Body of pancreas (tissue), 4 donors: ENCODE measurements around the gene HOXC10.

Experiments
- POLR2A ChIP-seq, 3 donors: fragments of 450-650 bp; IDR thresholded peaks; one replicate each; pipeline ENCODE4 v1.6.1; 2016; ENCODE audit warnings: antibody characterized with exemption in 3 of 3, mild to moderate bottlenecking in 2 of 3
- TF ChIP-seq, protein P1 (sequence below), 7 experiments: fragments of 450-650 bp in 4 of 7; fragments of 200-600 bp in 3 of 7; sonication (generic) in 3 of 7; IDR thresholded peaks; one replicate each; pipeline ENCODE4 v1.5.1; 2016 to 2019; ENCODE audit warnings: antibody characterized with exemption in 7 of 7

DNA sequence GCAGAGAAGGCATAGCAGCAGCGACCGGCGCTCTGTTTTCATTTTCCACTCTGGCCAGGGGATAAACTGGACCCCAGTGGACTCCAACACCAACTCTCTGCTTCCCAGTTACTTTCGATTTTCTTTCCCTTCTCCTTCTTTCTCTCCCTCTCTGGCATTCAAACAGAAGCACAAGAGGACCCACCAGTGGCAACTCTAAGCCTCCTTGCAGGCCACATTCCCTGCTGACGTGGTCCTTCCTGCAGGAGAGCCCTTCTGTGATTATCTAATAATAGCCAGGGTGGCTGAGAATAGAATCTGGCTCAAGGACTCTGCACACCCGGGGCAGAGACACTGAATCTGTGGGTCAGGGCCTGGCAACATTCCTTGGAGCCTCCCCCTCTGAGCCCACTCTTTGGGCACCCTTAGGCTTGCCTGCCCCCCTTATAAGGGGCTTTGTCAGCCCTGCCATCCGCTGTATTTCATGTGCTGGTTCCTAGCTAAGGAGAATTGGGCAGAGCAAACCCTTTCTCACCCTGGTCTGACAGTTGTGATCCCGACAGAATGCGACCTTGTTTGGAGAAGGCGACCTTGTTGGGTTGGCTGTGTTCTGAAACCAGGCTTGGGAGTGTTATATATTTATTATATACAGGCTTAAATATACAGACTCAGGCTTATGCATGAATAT lies 35.1 kb downstream of the HOXC10 start:
- TF ChIP-seq, protein P1, sequence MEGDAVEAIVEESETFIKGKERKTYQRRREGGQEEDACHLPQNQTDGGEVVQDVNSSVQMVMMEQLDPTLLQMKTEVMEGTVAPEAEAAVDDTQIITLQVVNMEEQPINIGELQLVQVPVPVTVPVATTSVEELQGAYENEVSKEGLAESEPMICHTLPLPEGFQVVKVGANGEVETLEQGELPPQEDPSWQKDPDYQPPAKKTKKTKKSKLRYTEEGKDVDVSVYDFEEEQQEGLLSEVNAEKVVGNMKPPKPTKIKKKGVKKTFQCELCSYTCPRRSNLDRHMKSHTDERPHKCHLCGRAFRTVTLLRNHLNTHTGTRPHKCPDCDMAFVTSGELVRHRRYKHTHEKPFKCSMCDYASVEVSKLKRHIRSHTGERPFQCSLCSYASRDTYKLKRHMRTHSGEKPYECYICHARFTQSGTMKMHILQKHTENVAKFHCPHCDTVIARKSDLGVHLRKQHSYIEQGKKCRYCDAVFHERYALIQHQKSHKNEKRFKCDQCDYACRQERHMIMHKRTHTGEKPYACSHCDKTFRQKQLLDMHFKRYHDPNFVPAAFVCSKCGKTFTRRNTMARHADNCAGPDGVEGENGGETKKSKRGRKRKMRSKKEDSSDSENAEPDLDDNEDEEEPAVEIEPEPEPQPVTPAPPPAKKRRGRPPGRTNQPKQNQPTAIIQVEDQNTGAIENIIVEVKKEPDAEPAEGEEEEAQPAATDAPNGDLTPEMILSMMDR (IDR thresholded peaks at IDR 0.05) = no peak
- TF ChIP-seq POLR2A (IDR thresholded peaks at IDR 0.05) = no peak
